Measurements from ENCODE around the gene SMIM35.

SMIM35 gene

DNA sequence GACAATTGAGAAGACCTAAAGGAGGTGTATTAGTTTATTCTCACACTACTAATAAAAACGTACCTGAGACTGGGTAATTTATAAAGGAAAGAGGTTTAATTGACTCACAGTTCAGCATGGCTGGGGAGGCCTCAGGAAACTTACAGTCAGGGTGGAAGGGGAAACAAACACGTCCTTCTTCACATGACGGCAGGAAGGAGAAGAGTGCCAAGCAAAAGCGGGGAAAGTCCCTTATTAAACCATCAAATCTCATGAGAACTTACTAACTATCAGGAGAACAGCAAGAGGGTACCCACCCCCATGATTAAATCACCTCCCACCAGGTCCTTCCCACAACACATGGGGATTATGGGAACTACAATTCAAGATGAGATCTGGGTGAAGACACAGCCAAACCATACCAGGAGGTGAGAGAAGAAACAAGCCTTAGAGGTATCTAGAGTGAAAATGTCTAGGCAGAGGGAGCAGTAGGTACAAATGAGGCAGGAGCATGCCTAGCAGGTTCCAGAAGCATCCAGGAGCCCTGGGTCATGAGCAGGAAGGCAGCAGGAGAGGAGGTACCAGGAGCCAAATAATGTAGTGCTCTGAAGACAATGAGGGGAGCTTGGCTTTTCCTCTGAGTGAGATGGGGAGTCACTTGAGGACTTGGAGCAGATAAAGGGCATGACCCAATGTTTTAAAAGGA is 69.0 kb downstream of the SMIM35 start:
- no peak for DNase-seq

DNA sequence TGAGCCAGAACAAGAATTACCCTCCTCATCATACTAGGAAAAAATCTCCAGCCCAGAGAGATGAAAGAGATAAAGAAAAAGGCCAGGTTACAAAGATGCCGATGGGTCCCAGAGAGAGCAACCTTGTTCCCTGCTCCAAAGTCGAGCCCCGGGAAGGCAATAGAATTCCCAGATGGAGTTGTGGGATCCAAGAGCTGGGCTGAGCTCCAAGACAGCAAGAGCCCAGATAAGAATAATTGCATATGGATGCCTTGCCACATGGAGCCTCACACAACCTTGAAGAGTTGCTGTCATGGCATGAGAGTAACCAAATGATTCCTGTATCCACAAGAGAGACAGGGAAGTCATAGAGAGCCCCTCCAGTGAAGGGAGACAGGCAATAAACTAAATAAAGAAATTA is 69.7 kb downstream of the SMIM35 start:
- no peak for DNase-seq

DNA sequence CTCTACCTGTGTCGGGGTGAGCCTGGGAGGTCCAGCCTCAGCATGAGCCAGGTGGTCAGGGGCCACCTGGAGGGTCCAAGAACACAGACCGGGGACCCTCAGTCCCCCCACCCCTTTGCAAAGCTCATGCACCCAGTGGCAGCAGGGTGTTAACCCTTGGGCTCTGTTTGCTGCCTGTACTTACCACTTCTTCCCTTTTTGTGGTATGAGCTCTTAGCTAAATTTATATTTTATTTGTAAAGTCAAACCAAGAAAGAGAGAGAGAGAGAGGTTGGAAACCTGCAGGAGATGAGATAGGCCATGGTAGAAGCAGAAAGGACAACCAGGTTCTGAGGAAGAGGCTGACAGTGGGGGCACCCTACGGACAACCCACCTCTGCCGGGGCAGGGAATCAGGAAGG is 70.7 kb downstream of the SMIM35 start:
- DNase-seq = no peak

DNA sequence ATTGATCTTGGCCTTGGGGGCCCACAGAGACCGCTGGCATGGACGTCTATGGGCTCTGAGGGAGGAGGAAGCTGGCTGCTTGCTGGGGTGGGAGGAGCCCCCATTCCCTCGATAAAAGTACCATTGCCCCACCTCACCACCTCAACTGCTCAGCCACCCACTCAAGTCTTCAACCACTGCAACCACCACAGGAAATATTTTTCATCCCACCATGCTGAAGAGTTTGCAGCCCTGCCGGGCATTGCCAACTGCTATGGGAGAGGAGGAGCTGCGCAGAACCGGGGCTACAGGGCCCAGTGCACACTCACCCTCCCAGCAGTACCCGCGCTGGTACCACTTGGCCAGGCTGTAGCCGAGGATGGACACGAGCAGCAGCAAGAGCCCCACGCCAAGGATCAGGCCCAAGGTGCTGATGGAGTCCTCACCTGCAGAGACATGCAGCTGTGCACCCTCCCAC is 71.3 kb downstream of the SMIM35 start:
- DNase-seq = no peak

DNA sequence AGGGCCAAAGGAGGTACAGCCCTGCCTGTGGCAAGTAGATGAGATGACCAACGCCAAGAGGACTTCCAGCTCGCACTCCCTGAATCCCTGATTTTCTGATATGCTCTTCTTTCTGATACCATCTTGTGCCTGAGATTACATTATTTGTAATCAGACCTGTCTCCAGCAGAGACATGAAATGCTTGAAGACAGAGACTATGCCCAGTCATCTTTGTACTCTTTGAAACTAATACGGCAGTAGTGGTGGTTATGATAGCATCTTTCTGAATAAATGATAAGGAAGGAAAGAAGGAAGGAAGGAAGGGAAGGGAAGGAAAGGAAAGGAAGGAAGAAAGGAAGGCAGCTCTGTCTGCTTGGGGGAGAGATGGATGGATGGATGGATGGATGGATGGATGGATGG is 72.7 kb downstream of the SMIM35 start:
- DNase-seq = no peak

DNA sequence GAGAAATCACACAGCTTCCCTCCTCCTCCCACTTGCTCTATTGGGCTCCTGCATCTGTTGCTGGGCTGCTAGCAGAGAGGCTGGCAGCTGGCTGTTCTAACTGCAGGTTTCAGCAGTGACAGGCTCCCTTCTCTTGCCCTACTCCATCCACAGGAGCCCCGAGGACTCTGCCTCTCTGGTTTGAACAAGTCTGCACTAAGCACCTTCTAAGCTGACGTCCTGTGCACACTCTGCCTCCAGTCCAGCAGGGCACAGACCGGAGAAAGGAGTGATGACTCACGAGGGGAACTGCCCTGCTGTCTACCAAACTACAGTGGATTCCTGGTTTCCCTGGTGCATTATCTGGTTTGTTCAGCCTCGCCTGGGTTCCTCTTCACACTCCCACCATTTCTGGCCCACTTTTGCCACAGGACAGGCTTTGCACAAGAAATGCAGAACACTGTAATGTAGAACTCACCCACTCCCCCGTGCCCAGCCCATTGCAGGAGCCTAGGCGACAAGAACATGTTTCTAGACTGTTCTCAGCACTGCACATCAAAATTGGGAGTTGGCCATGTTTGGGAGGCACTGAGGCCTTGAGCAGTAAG is 74.6 kb downstream of the SMIM35 start:
- peak; percentile 71 for DNase-seq

DNA sequence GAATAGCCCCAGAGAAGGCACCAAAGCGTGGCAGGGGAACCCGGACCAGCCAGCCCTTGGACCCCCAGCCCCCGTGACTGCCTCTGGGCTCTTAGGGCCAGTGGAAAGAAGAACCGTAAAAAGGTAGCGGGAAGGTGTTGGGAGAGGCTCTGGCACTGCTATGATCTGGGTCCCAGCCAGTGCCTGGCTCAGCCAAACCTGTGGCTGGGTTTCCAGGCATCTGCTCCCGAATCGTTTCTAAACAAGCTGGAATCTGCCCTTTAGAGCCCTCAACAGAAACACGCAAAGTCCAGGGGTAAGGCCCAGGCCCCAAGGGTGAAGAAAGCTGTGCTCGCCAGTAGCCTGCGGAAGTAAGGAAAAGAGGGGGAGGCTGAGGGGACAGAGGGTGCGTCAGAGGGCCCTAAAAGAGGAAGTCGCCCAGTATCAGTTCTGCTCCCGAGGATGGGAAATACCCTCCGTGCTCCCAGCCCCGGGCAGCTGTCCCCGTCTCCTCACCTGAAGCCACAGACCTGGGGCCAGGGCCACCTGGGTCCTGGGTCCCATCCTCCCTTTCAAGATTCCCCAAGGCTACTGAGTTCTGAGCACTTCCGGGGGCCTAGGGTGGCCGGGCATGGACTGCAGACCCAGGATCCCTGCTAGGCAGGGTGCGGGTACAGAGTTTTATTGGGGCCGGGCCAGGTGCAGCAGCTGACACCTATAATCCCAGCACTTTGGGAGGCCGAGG is 75.9 kb downstream of the SMIM35 start:
- DNase-seq = peak; percentile 88

DNA sequence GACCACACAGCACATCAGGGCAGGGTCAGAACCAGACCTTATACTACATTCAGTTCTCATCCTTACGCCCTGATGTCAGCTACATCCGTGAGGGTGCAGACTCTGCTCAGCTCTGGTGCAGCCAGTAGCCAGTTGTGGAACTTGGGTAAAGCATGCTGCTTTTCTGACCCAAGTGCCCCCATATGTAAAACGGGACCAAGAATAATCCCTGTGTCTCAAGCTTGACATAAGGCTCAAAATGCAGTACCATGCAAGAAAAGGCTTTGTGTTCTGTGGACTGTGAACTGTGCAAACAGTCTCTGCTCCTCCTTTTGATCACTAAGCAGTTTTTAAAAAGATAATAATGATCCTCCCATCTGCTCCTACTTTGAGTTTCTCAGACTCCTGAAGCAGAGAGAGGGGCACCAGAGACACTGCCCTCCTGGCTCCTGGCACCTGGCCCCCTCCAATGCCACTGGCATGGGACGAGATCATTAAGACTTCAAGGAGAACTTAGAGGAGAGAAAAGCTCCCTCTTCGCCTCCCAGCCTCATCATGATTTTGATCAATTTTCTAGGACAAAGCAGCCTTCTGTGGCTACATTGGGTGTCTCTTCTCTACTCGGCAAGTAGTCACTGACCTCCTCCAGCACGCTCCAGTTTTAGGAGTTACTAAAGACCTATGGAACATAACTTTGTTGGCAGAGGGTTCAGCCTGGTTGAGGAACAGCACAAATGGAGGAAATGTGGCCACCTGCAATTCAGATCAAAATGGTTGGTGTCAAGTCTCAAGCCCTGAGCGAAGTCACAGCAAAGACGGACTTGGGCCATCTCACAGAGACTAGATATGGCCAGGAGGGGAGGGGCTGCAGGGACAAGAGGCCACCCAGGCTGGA is 76.7 kb downstream of the SMIM35 start:
- no peak for DNase-seq

DNA sequence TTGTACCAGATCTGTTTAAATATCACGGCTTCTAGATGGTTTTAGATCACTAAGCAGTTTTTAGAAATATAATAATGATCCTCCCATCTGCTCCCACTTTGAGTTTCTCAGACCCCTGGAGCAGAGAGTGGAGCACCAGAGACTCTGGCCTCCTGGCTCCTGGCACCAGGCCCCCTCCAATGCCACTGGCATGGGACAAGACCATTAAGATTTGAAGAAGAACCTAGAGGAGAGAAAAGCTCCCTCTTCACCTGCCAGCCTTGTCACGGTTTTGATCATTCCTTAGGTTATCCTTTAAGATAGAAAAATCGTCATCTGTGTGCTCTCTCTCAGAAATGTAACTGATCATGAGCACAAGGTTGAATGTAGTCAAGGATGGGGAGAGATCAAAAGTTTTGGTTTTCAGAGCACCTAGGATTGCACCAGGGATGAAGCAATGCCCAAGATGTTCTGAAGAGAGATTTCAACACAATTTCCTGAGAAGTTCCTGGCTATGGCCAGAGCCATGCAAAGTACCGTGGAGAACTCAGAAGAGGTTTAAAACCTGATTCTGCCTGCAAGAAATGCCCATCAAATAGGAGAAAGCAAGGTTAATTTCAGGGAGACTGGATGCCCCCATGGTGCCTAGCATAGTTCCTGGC is 78.4 kb downstream of the SMIM35 start:
- DNase-seq = no peak

DNA sequence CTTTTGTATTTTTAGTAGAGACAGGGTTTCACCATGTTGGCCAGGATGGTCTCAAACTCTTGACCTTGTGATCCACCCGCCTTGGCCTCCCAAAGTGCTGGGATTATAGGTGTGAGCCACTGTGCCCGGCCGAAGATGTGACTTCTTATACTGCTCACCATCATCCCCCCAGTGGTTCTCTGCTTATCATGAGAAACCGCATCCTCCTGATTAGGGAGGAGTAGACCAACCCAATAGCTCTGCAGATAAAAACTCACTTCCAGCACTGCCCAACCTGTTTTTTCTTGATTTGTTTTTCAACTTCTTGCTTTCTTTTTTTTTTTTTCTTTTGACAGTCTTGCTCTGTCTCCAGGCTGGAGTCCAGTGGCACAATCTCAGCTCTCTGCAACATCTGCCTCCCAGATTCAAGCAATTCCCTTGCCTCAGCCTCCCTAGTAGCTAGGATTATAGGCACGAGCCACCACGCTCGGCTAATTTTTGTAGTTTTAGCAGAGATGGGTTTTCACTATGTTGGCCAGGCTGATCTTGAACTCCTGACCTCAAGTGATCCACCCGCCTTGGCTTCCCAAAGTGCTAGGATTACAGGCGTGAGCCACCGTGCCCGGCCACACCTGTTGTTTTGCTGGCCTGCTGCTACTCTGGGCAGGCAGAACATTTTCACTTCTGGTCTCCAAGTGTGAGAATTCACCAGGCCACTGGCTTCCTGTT is 79.0 kb downstream of the SMIM35 start:
- peak; percentile 56 for DNase-seq

DNA sequence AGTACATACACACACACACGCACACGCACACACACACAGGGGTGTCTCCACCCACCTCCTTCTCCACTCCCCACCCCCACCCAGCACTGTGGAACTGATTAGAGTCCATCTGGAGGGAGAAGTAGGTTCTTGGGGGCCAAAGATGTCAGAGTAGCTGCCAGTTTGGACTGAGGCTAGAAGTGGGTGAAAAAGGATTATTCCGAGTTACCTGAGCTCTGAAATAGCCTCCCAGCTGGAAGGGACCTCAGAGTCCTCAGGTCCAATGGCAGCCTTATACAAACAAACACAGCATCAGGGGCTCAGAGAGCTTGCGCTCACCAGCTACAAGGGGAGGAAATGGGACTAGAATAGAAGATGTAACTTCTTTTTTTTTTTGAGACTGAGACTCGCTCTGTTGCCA is 79.7 kb downstream of the SMIM35 start:
- DNase-seq = no peak

DNA sequence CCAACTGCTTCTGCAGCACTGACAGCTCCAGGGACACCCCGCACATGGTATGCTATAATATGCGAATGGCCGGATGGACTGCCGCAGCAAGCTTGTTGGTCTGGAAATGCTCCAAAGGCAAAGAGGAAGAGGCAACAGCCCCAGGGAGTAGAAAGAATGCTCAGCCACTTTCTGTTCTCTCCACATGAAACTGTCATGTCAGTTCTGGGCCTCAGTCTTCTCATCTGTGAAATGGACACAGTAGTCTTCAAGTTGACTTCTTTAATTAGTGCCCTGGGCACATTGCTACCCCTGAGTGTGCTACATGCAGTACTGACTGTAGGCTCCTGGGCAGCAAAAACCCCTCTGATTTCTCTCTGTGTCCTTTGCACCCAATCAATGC is 80.6 kb downstream of the SMIM35 start:
- no peak for DNase-seq

DNA sequence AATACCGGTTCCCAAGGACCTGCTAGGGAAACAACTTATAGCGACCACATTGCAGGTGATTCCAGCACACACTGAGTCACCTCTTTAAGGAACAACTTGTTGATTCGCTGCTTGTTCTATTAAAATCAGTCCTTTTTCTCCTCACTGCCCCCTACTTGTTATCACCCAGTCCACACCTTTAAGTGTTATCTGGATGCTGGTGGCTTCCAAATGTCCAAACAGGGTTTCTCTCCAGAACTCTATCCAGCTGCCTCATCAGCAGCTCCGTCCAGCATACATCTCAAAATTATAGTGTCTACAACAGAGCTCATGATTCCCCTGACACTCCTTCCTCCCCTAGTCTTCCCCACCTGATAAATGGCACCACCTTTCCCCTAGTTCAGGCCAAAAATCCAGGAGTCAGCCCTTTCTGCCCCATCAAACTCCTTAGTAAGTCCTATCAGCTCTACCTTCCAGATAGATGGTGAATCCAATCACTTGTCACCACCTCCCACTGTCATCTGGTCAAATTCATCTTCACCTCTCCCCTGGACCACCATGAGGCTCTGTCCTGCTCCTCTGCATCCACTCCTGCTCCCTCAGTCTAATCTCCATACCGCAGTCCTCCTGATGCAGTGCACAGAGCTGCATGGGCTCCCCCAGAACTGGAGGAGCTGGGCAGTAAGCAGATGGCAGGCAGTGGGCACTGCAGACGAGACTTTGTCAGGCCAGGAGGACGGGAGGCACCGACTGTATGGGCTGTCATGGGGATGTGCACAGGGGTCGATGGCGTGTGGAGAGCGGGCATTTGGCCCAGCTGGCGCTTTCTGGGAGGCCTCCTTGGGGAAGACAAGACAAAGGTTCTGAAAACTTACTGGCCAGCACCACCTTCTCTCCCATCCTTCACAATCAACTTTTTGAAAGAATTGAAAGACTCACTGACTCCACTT is 81.3 kb downstream of the SMIM35 start:
- DNase-seq = no peak

DNA sequence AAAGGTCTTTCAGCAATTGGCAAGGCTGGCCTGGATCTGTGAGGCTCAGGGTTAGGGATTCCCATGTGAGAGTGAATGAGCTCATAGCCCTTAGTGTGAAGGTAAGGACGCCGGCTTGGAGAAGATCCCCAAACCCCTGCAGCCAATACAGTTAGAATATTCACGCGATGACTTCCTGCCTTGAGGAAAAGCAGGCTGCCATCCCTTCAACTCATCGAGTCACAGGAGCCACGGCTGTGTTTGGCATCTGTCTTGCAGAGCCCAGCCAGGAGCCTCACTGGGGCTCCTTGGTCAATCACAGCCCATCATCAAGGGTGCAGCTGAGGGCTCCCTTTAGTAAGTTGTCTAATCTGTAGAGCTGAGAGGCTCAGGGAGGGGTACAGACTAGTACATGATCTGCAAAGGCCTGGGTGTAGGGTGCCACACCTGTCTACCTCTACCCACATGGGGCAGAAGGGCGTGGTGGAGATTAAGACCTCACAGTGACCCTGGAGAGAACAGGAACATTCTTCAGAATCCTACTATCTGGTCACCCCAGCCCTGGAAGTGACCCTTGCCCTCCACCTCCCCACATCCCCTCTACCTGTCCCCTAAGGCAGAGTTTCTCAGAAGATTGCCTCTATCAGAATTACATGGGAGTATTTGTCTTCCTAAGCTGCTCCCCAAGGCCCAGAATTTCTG is 82.1 kb downstream of the SMIM35 start:
- no peak for DNase-seq

DNA sequence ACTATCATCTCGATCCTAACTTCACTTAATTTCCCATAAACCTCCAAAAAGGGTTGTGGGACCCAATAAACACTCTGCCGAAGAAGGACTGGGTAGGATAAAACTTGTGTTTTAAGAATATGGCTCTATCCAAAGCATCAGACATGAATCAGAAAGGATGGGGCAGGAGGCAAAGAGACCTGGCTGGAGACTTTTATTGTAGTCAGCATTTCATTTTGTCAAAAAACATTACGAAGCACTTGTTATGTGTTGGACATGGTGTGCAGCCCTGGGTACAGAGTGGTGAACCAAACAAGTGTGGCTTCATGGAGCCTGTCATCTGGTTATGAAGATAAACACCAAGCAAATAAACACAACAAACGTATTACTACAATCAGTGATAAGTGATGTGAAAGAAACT is 83.3 kb downstream of the SMIM35 start:
- no peak for DNase-seq

DNA sequence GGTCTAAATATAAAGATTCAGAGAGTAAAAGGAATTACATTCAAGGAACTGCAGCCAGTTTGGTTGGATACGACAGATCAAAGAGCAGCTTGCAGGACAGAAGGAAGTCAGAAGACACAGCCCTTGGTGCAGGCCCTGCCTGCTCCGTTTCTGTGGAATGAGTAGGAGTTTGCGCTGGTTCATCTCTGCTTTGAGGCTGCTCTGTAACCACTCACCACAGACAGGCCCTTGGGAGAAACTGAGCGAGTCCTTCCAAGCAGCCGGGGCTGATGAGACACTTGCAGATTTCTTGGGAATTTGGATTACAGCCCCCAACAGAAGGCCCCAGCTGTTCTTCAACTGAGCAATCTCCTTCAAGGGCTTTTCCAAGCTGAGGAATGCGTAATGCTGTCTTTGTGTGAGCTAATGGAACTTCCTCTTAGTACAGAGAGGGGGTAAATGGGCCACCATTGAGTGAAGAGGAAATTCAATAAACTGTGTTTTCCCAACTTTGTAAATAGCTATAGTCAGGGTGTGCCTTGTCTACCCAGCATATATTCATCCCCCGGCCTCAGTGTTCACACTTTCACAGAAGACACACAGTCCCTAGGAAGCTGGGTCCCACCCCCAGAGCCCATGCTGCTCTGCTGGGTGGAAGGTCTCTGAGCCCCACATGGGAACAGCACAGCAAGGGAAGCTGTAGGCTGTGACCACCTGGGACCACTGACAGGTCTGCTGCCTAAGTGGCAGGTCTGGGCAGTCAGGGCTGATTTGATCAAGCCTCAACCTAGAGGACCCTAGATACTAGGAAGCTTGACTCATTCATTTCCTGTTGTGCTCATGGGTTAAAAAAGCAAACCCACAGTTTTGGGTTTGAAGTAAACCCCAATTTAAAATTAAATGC is 84.0 kb downstream of the SMIM35 start:
- peak; percentile 45 for DNase-seq

DNA sequence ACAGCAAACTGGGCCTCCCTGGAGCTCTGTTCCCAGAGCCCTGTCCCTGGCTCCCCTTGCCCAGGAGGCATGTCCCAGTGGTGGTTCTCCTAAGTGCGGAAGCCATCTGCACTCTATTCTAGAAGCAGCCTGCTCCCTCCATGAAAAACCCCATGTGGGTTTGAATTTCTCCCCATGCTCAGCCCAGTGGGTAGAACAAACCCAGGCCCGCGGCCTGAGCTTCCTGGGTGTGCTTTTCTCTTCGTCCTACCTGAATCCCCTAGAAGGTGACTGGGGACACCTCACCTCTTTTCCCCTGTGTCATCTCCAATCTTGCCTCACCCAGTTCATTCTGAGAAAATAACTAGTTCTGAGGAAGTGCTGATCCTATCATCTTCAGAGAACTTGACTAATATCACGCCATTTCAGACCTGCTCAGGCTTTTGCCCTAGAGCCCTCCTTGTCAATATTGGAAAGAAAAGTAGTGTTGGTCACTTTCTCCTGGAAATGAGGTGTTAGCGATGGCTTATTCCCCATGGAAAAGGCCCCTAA is 84.7 kb downstream of the SMIM35 start:
- DNase-seq = no peak

DNA sequence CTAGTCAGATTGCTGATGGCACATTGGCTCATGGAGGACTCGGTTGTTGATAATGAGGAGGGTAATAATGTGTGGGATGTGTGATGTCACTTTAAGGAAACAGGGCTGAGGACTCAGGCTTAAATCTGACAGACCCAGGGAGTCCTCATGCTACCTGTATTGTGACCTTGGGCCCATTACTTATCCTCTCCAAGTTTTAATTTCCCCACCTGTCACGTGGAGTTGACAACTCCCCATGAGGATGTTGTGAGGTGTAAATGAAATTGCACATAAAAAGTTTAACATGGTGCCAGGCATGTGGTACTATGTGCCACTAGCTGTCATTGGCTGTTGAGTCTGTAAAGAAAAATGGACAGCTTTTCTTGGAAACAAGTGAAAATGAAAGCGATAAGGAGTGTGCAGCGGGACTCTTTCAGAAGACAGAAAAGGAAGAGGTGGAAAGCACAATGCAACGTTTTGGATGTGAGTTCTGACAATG is 85.2 kb downstream of the SMIM35 start:
- DNase-seq = no peak

DNA sequence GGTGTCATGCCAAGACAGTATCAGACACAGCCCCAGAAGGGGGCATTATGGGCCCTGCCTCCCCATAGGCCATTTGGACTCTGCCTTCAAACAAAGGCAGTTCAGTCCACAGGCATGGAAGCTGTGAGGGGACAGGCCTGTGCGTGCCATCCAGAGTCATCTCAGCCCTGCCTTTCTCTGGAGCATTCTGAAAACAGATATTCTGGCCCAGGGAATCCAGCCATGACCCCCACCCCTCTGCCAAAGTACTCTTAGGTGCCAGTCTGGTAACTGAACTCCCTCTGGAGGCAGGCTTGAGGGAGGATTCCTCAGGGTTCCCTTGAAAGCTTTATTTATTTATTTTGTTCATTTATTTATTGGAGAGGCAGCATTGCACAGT is 85.9 kb downstream of the SMIM35 start:
- no peak for DNase-seq

All from CD4-positive, alpha-beta T cell treated with Interferon gamma for 1 hour (primary cell).